K562 (cell line): ENCODE data around the gene LLCFC1. TPM values are rescaled to one million over a fixed set of nuclear protein-coding genes. Genes with fewer than 3 reads are reported as not detected.

Experiments used
- ATAC-seq: fragments of 200-7000 bp; cut with Tn5 transposase; 3 replicates; pipeline ENCODE4 v1.9.1; 2020; ENCODE audit warnings: moderate library complexity
- BruUV-seq: library from RNA; stranded (reverse); fragments of 400-500 nt; replicated peaks from 2 replicates; lab custom pipeline; 2021; lab: Mats Ljungman, UMichigan
- CTCF ChIA-PET: fragments of 300-600 bp; formaldehyde crosslinking; extraction: SDS; loops from one replicate; lab custom pipeline; 2021; ENCODE audit warnings: low intra/inter-chr PET ratio; lab: Yijun Ruan, JAX
- POLR2A ChIA-PET: fragments of 300-600, 350-650 bp; sonication (Branson Sonifier 250); formaldehyde crosslinking; extraction: SDS; loops from one replicate; lab custom pipeline; 2021; ENCODE audit warnings: antibody characterized with exemption, inconsistent platforms; lab: Yijun Ruan, JAX
- DNase-seq, 4 experiments: peaks; one replicate each; pipeline versions ENCODE4 v3.0.0 to v3.0.0-alpha.2; 2011 to 2018; ENCODE audit warnings: low spot score in 3 of 4, mixed read lengths in 3 of 4; ENCODE audit errors: extremely low read depth in 1 of 4
- FAIRE-seq: peaks from 2 replicates; lab custom pipeline; 2011; peaks lifted over from hg19 to GRCh38; lab: Jason Lieb, UNC
- H2AFZ ChIP-seq: 2 replicates; pipeline ENCODE4 v1.6.0; 2011; ENCODE audit warnings: low read depth, low read length, control low read depth, inconsistent platforms
- H3K27ac ChIP-seq: fragments of 200-600 bp; 3 replicates; pipeline ENCODE4 v1.8.0; 2011; ENCODE audit warnings: low read depth, mild to moderate bottlenecking, control low read depth, inconsistent platforms, low read length, moderate library complexity, mixed read lengths; ENCODE audit errors: extremely low read depth
- H3K27me3 ChIP-seq, 2 experiments: fragments of 300-600 bp in 1 of 2; 2 replicates in 1 of 2; 3 replicates in 1 of 2; pipeline versions ENCODE4 v1.6.0 to v1.8.0; 2011; ENCODE audit warnings: inconsistent platforms in 2 of 2, low read length in 2 of 2, mild to moderate bottlenecking in 1 of 2, mixed read lengths in 1 of 2, moderate library complexity in 1 of 2; ENCODE audit not compliant: control insufficient read depth in 2 of 2, insufficient read depth in 2 of 2
- H3K36me3 ChIP-seq: fragments of 300-600 bp; 3 replicates; pipeline ENCODE4 v1.8.0; 2011; ENCODE audit warnings: mild to moderate bottlenecking, low read length, inconsistent platforms; ENCODE audit not compliant: control insufficient read depth, insufficient read depth
- H3K4me1 ChIP-seq, 2 experiments: fragments of 200-600 bp in 1 of 2; replicated peaks in 1 of 2; 2 replicates in 1 of 2; 3 replicates in 1 of 2; pipeline versions ENCODE4 v1.5.1 to v1.8.0; 2011; ENCODE audit warnings: inconsistent platforms in 2 of 2, low read length in 2 of 2, mild to moderate bottlenecking in 1 of 2, mixed read lengths in 1 of 2, moderate library complexity in 1 of 2; ENCODE audit not compliant: control insufficient read depth in 2 of 2, insufficient read depth in 2 of 2
- H3K4me2 ChIP-seq: 2 replicates; pipeline ENCODE4 v1.6.1; 2011; ENCODE audit warnings: low read length, control low read depth, inconsistent platforms, mixed read lengths; ENCODE audit not compliant: insufficient read depth
- H3K4me3 ChIP-seq: fragments of 200-600 bp; sonication (generic), shearing (Covaris generic); 2 replicates; pipeline ENCODE4 v1.5.1; 2016; ENCODE audit warnings: control low read depth, inconsistent platforms
- H3K79me2 ChIP-seq: fragments of 200-600 bp; 3 replicates; pipeline ENCODE4 v1.8.0; 2011; ENCODE audit warnings: low read length, inconsistent platforms; ENCODE audit not compliant: control insufficient read depth, insufficient read depth
- H3K9ac ChIP-seq, 2 experiments: 2 replicates each; pipeline versions ENCODE4 v1.6.0 to v1.6.1; 2011; ENCODE audit warnings: low read depth in 2 of 2, low read length in 2 of 2, control low read depth in 1 of 2, inconsistent platforms in 1 of 2, mild to moderate bottlenecking in 1 of 2, mixed read lengths in 1 of 2; ENCODE audit not compliant: insufficient read depth in 1 of 2
- H3K9me1 ChIP-seq: one replicate; pipeline ENCODE4 v1.6.0; 2011; ENCODE audit warnings: inconsistent platforms, mild to moderate bottlenecking, low read length, moderate library complexity; ENCODE audit not compliant: control insufficient read depth, insufficient read depth
- H3K9me3 ChIP-seq: replicated peaks from 2 replicates; pipeline ENCODE4 v1.5.1; 2011; ENCODE audit warnings: low read depth, low read length, inconsistent platforms; ENCODE audit not compliant: control insufficient read depth, insufficient read depth
- H4K20me1 ChIP-seq: replicated peaks from 2 replicates; pipeline ENCODE4 v1.6.1; 2011; ENCODE audit warnings: low read length, inconsistent platforms, mixed read lengths; ENCODE audit not compliant: control insufficient read depth, insufficient read depth
- BHLHE40 ChIP-seq: IDR thresholded peaks from 2 replicates; pipeline ENCODE4 v1.6.1; 2011; ENCODE audit warnings: low read length, improper control_type of control experiment
- CBX5 ChIP-seq: IDR thresholded peaks from 2 replicates; pipeline ENCODE4 v1.6.1; 2014; ENCODE audit warnings: low read depth, borderline replicate concordance
- CTBP1 ChIP-seq: fragments of 450-650 bp; IDR thresholded peaks from 2 replicates; pipeline ENCODE4 v1.6.1; 2016; ENCODE audit warnings: borderline replicate concordance
- CTCFL ChIP-seq: IDR thresholded peaks from 2 replicates; pipeline ENCODE4 v1.6.1; 2011; ENCODE audit warnings: borderline replicate concordance, low read depth, mild to moderate bottlenecking, moderate library complexity, low read length; ENCODE audit not compliant: insufficient read depth, poor library complexity, severe bottlenecking
- MCM7 ChIP-seq, 2 experiments: fragments of 450-650 bp; IDR thresholded peaks; 2 replicates each; pipeline ENCODE4 v1.6.1; 2016 to 2018
- POLR2G ChIP-seq: fragments of 200-400 bp; formaldehyde crosslinking; IDR thresholded peaks from 2 replicates; pipeline ENCODE4 v1.6.1; 2017; ENCODE audit warnings: low read depth, mild to moderate bottlenecking, antibody characterized with exemption, low read length, moderate library complexity
- RBM39 ChIP-seq: fragments of 200-400 bp; formaldehyde crosslinking; optimal IDR thresholded peaks from 2 replicates; pipeline ENCODE3; 2018; ENCODE audit warnings: low read depth, low read length
- SIX5 ChIP-seq, 2 experiments: IDR thresholded peaks; 2 replicates each; pipeline ENCODE4 v1.6.1; 2011; ENCODE audit warnings: low read length in 2 of 2, borderline replicate concordance in 1 of 2, low read depth in 1 of 2, mild to moderate bottlenecking in 1 of 2, moderate library complexity in 1 of 2; ENCODE audit not compliant: insufficient read depth in 1 of 2
- THRAP3 ChIP-seq: fragments of 450-650 bp; IDR thresholded peaks from 2 replicates; pipeline ENCODE4 v1.6.1; 2016; ENCODE audit warnings: mild to moderate bottlenecking, inconsistent platforms, borderline replicate concordance
- THRB ChIP-seq: fragments of 450-650 bp; formaldehyde crosslinking; conservative IDR thresholded peaks from 2 replicates; pipeline ENCODE4 v1.4.0; 2022; ENCODE audit warnings: mild to moderate bottlenecking, missing genetic modification characterization
- ZNF239 ChIP-seq: fragments of 250-450 bp; sonication (Bioruptor Pico); IDR thresholded peaks from 2 replicates; pipeline ENCODE4 v1.4.0; 2020; ENCODE audit warnings: mild to moderate bottlenecking
- ZNF764 ChIP-seq: fragments of 250-450 bp; sonication (Bioruptor Pico); IDR thresholded peaks from 2 replicates; pipeline ENCODE4 v1.4.0; 2020; ENCODE audit warnings: low read depth, mild to moderate bottlenecking, moderate library complexity
- WGBS: fragments of 100-300 bp; shearing (Covaris generic); methylation state at CpG from one replicate; pipeline ENCODE4 v1.1.6; 2016; ENCODE audit warnings: low coverage, mixed read lengths; ENCODE audit not compliant: insufficient coverage; ENCODE audit errors: missing lambda C conversion rate; 5-methylcytosine and 5-hydroxymethylcytosine counted together
- in situ Hi-C: fragments of 300-500 bp; cut with MboI; formaldehyde crosslinking; loops from 4 replicates; pipeline ENCODE4 v1.15.0; 2018; ENCODE audit warnings: inconsistent platforms, mixed read lengths
- intact Hi-C: fragments of 100-400 bp; cut with micrococcal nuclease; formaldehyde crosslinking; loops from 2 replicates; pipeline ENCODE4 v1.14.2; 2022
- polyA plus RNA-seq, 8 experiments: library from polyadenylated mRNA; depleted of rRNA in 4 of 8; stranded (reverse) in 5 of 8; unstranded in 3 of 8; fragments of >200 nt; fragmentation: Nextera tagmentation in 2 of 8; fragmentation: Illumina TruSeq in 1 of 8; extraction: Ambion mirVana in 2 of 8; extraction: Trizol in 1 of 8; gene quantifications; 2 replicates each; pipeline versions ENCODE4 v1.2.1 to v1.2.3, GENCODE V29; 2011 to 2014; ENCODE audit warnings: inconsistent platforms in 1 of 8, missing spikeins in 1 of 8
- total RNA-seq, 7 experiments: library from RNA; depleted of rRNA in 6 of 7; stranded (reverse); fragments of >200 nt in 6 of 7; fragmentation: Illumina TruSeq in 2 of 7; extraction: Trizol in 2 of 7; gene quantifications; 2 replicates each; pipeline versions ENCODE4 v1.2.1 to v1.2.3, GENCODE V29; 2011 to 2021; ENCODE audit warnings: low replicate concordance in 1 of 7

Gene LLCFC1
- total and polyA plus RNA-seq, 9 of the 15 experiments (the other 6 are each of a cell fraction or from before 2014, with no cell fraction given) = not detected

- peak; percentile 22 for TF ChIP-seq CTCFL
- TF ChIP-seq RBM39 = peak; percentile 78
- TF ChIP-seq CTBP1 = peak; percentile 32; the same call in 1 of the 2 replicates
- 0 out of 2 replicates have a peak, but pooled peaks have one; percentile 39 for TF ChIP-seq POLR2G
- TF ChIP-seq, all 486 proteins: peak for 10
These were observed at the start of gene LLCFC1 (continued) for GRCh38 chr7:142939226-142939910.

GRCh38 chr7:142889816-142890215 lies 49.5 kb upstream of the LLCFC1 start:
- Histone ChIP-seq H3K4me3 (no peak overlapping the region), H3K9me1 (peaks cover 2% of the 10 kb centered on the region), H3K9me3 (no peaks in the 10 kb centered on the region; the same call in 1 of the 2 replicates), H3K9ac (no peak overlapping the region), H4K20me1 (peaks cover 7% of the 10 kb centered on the region; the same call in 1 of the 2 replicates), H2AFZ (no peak overlapping the region), H3K27ac (no peak overlapping the region), H3K4me2 (no peak overlapping the region), H3K4me1 (peaks cover 0 to 4% of the 10 kb centered on the region in 2 experiments; a peak in 1 of 5 replicates), H3K79me2 (no peaks in the 10 kb centered on the region), H3K27me3 (peaks cover 15 to 63% of the 10 kb centered on the region in 2 experiments; a peak in 4 of 5 replicates), H3K36me3 (no peaks in the 10 kb centered on the region)
- ChIA-PET POLR2A (interaction anchor here (0.5 kb wide), 1 partner anchor 61 kb away, joined by 3 read pairs; no protein-coding TSS in a partner anchor), CTCF (no interaction called here)
- in situ Hi-C loops (no loop called here), intact Hi-C loops (loop anchor here (10.0 kb wide), 1 partner anchor 325 kb away; no protein-coding TSS in a partner anchor)
- DNase-seq (no peak), FAIRE-seq (no peak), ATAC-seq (no peak)
- 13% methylated on average over 3 of the region's 3 CpGs for WGBS
- no TSS peak for BruUV-seq
- no peak for TF ChIP-seq CBX5
- no peak for TF ChIP-seq BHLHE40
- TF ChIP-seq MCM7 (IDR thresholded peaks at IDR 0.05) = no peak
- no peak for TF ChIP-seq ZNF239 (CRISPR knock-in tag)
- TF ChIP-seq SIX5 (IDR thresholded peaks at IDR 0.05; ENCODE audit: borderline replicate concordance in 1 of 2, insufficient read depth in 1 of 2, low read depth in 1 of 2, low read length in 2 of 2) = no peak
- no peak for TF ChIP-seq THRAP3
- TF ChIP-seq THRB (CRISPR knock-in tag) = no peak
- TF ChIP-seq ZNF764 (CRISPR knock-in tag) = no peak
